HEK293 (cell line): ENCODE results near the gene HIF3A.

ENCODE experiments used
- CTCF ChIA-PET: fragments of 350-600 bp; formaldehyde crosslinking; extraction: SDS; loops from one replicate; lab custom pipeline; 2021; ENCODE audit warnings: antibody characterized with exemption; lab: Yijun Ruan, JAX
- POLR2A ChIA-PET: fragments of 300-600 bp; formaldehyde crosslinking; extraction: SDS; loops from one replicate; lab custom pipeline; 2020; ENCODE audit warnings: antibody characterized with exemption, inconsistent platforms; lab: Yijun Ruan, JAX
- H3K27ac ChIP-seq: fragments of 200-500 bp; sonication (Bioruptor generic); 2 replicates; pipeline ENCODE4 v1.5.1; 2014; ENCODE audit warnings: low read depth, low read length, control low read depth, inconsistent platforms; ENCODE audit errors: extremely low read depth
- H3K36me3 ChIP-seq, 2 experiments: fragments of 200-500 bp in 1 of 2; sonication (Bioruptor generic) in 1 of 2; 1 replicate in 1 of 2; 2 replicates in 1 of 2; pipeline ENCODE4 v1.5.1; 2014 to 2017; ENCODE audit warnings: inconsistent platforms in 2 of 2, low read length in 2 of 2; ENCODE audit not compliant: control insufficient read depth in 2 of 2, insufficient read depth in 1 of 2
- H3K4me1 ChIP-seq: fragments of 200-500 bp; sonication (Bioruptor generic); 2 replicates; pipeline ENCODE4 v1.5.1; 2014; ENCODE audit warnings: mild to moderate bottlenecking, low read length, inconsistent platforms; ENCODE audit not compliant: control insufficient read depth, insufficient read depth
- H3K4me3 ChIP-seq: 2 replicates; pipeline ENCODE4 v1.5.1; 2011; ENCODE audit warnings: low read depth, mild to moderate bottlenecking, control low read depth, low read length, moderate library complexity
- H3K9me3 ChIP-seq: fragments of 200-500 bp; sonication (Bioruptor generic); 2 replicates; pipeline ENCODE4 v1.5.1; 2014; ENCODE audit warnings: low read depth, low read length, inconsistent platforms; ENCODE audit not compliant: control insufficient read depth, insufficient read depth
- BCL11A ChIP-seq: fragments of 450-650 bp; formaldehyde crosslinking; IDR thresholded peaks from 2 replicates; pipeline ENCODE4 v1.5.1; 2016; ENCODE audit warnings: low read depth, missing biosample characterization, missing genetic modification characterization
- BCL11B ChIP-seq: fragments of 450-650 bp; formaldehyde crosslinking; IDR thresholded peaks from 2 replicates; pipeline ENCODE4 v1.5.1; 2016; ENCODE audit warnings: low read depth, missing biosample characterization, missing genetic modification characterization
- FEZF1 ChIP-seq: fragments of 450-650 bp; formaldehyde crosslinking; IDR thresholded peaks from 2 replicates; pipeline ENCODE4 v1.5.1; 2016; ENCODE audit warnings: missing biosample characterization, missing genetic modification characterization
- KLF8 ChIP-seq: fragments of 450-650 bp; formaldehyde crosslinking; IDR thresholded peaks from 2 replicates; pipeline ENCODE4 v1.5.1; 2016; ENCODE audit warnings: missing biosample characterization, missing genetic modification characterization
- MZF1 ChIP-seq: fragments of 450-650 bp; formaldehyde crosslinking; IDR thresholded peaks from 2 replicates; pipeline ENCODE4 v1.5.1; 2017; ENCODE audit warnings: missing biosample characterization, missing genetic modification characterization, borderline replicate concordance
- SCRT2 ChIP-seq: fragments of 450-650 bp; formaldehyde crosslinking; IDR thresholded peaks from 2 replicates; pipeline ENCODE4 v1.5.1; 2016; ENCODE audit warnings: missing biosample characterization, missing genetic modification characterization
- ZNF280C ChIP-seq: fragments of 450-650 bp; formaldehyde crosslinking; IDR thresholded peaks from 2 replicates; pipeline ENCODE4 v1.5.1; 2016; ENCODE audit warnings: missing biosample characterization, missing genetic modification characterization
- ZNF341 ChIP-seq: fragments of 450-650 bp; formaldehyde crosslinking; IDR thresholded peaks from 2 replicates; pipeline ENCODE4; 2016; ENCODE audit warnings: low read depth, missing biosample characterization, missing genetic modification characterization
- ZNF350 ChIP-seq: fragments of 450-650 bp; formaldehyde crosslinking; IDR thresholded peaks from 2 replicates; pipeline ENCODE4 v1.5.0; 2017; ENCODE audit warnings: missing biosample characterization, mild to moderate bottlenecking, missing genetic modification characterization
- ZNF544 ChIP-seq: fragments of 450-650 bp; formaldehyde crosslinking; IDR thresholded peaks from 2 replicates; pipeline ENCODE4 v1.5.0; 2017; ENCODE audit warnings: missing biosample characterization, missing genetic modification characterization
- ZNF549 ChIP-seq: fragments of 450-650 bp; IDR thresholded peaks from 2 replicates; pipeline ENCODE4 v1.5.1; 2018; ENCODE audit warnings: missing biosample characterization, missing genetic modification characterization, mild to moderate bottlenecking, inconsistent platforms, moderate library complexity
- ZNF558 ChIP-seq: fragments of 450-650 bp; formaldehyde crosslinking; IDR thresholded peaks from 2 replicates; pipeline ENCODE4 v1.5.1; 2016; ENCODE audit warnings: missing biosample characterization, missing genetic modification characterization
- ZNF626 ChIP-seq: fragments of 450-650 bp; sonication (Bioruptor Pico); formaldehyde crosslinking; IDR thresholded peaks from 2 replicates; pipeline ENCODE4 v1.5.1; 2018; ENCODE audit warnings: missing biosample characterization, missing genetic modification characterization, inconsistent platforms
- ZNF654 ChIP-seq: fragments of 450-650 bp; formaldehyde crosslinking; IDR thresholded peaks from 2 replicates; pipeline ENCODE4 v1.5.1; 2016; ENCODE audit warnings: low read depth, missing biosample characterization, missing genetic modification characterization
- TF ChIP-seq, protein P1 (sequence below): fragments of 450-650 bp; formaldehyde crosslinking; IDR thresholded peaks from 2 replicates; pipeline ENCODE4 v1.5.1; 2016; ENCODE audit warnings: missing biosample characterization, missing genetic modification characterization
- TF ChIP-seq, protein P2 (sequence below): fragments of 450-650 bp; formaldehyde crosslinking; IDR thresholded peaks from 2 replicates; pipeline ENCODE4 v1.5.1; 2016; ENCODE audit warnings: missing biosample characterization, missing genetic modification characterization
- TF ChIP-seq, protein P3 (sequence below): fragments of 450-650 bp; IDR thresholded peaks from 2 replicates; pipeline ENCODE4 v1.5.1; 2018; ENCODE audit warnings: missing biosample characterization, missing genetic modification characterization

Gene HIF3A

DNA sequence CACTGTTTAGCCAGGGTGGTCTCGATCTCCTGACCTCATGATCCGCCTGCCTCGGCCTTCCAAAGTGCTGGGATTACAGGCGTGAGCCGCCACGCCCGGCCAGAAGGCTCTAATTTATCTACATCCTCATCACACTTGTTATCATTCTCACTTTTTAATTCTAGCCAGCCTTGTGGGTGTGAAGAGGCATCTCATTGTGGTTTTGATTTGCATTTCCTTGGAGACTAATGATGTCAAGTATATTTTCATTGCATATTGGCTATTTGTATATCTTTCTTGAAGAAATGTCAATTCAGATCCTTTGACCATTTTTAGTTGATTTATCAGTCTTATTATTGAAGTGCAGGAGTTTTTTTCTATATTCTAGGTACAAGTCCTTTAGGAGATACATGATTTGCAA, 27.7 kb upstream of the HIF3A start:
- Histone ChIP-seq H3K27ac (no peak overlapping the region), H3K9me3 (no peaks in the 10 kb centered on the region), H3K4me1 (no peaks in the 10 kb centered on the region), H3K4me3 (no peak overlapping the region), H3K36me3 (no peaks in the 10 kb centered on the region)
- ChIA-PET CTCF (interaction anchor here (1.5 to 12.7 kb wide), 4 partner anchors 80 to 241 kb away, joined by 5 to 431 read pairs (median 40); no protein-coding TSS in a partner anchor), POLR2A (no interaction called here)
- TF ChIP-seq ZNF341 (tag by site-specific recombination), result no peak
- TF ChIP-seq, protein P1, sequence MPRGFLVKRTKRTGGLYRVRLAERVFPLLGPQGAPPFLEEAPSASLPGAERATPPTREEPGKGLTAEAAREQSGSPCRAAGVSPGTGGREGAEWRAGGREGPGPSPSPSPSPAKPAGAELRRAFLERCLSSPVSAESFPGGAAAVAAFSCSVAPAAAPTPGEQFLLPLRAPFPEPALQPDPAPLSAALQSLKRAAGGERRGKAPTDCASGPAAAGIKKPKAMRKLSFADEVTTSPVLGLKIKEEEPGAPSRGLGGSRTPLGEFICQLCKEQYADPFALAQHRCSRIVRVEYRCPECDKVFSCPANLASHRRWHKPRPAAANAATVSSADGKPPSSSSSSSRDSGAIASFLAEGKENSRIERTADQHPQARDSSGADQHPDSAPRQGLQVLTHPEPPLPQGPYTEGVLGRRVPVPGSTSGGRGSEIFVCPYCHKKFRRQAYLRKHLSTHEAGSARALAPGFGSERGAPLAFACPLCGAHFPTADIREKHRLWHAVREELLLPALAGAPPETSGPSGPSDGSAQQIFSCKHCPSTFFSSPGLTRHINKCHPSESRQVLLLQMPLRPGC, result no peak
- TF ChIP-seq ZNF544 (tag by site-specific recombination), result no peak
- no peak for TF ChIP-seq ZNF350
- TF ChIP-seq ZNF549 (tag by site-specific recombination), result no peak
- TF ChIP-seq KLF8, result no peak
- no peak for TF ChIP-seq BCL11A
- TF ChIP-seq, protein P2, sequence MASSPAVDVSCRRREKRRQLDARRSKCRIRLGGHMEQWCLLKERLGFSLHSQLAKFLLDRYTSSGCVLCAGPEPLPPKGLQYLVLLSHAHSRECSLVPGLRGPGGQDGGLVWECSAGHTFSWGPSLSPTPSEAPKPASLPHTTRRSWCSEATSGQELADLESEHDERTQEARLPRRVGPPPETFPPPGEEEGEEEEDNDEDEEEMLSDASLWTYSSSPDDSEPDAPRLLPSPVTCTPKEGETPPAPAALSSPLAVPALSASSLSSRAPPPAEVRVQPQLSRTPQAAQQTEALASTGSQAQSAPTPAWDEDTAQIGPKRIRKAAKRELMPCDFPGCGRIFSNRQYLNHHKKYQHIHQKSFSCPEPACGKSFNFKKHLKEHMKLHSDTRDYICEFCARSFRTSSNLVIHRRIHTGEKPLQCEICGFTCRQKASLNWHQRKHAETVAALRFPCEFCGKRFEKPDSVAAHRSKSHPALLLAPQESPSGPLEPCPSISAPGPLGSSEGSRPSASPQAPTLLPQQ (tag by site-specific recombination), result no peak
- TF ChIP-seq ZNF626 (tag by site-specific recombination), result no peak
- no peak for TF ChIP-seq SCRT2 (tag by site-specific recombination)

DNA sequence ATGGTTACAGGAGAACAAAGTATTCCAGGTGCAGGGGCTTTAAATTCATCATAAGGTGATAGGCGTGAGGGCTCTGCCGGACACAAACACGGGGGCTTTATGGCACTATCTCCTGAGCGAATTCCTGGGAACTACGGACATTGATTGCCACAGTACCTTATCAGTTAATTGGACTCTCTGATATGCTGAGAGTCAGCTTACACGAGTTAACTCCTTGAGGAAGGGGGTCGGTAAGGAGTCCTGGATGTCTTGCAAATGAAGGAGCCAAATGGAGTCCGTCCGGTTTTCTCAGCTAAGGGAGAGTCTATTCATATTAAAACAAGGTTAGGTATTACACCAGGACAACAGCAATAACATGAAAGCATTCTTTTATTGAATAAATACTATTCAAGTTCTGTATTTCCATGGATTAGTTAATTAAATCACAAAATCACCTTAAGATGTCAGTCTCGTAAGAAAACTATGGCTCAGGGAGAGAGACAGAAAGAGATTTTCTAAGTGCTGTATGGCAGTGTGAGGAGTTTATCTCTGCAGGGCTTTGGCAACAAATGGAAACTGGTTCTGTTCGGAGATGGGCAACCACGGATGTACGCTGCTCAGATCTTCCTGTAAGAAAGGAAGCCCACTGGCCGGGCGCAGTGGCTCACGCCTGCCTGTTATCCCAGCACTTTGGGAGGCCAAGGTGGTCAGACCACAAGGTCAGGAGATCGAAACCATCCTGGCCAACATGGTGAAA, 26.2 kb upstream of the HIF3A start:
- no peaks in the 10 kb centered on the region for H3K36me3 ChIP-seq
- no peaks in the 10 kb centered on the region for H3K4me1 ChIP-seq
- CTCF ChIA-PET, result interaction anchor here (1.1 to 1.8 kb wide), 8 partner anchors 10 to 261 kb away, joined by 3 to 10 read pairs (median 6); no protein-coding TSS in a partner anchor
- POLR2A ChIA-PET, result interaction anchor here (0.6 kb wide), 1 partner anchor 9 kb away, joined by 5 read pairs; no protein-coding TSS in a partner anchor
- H3K27ac ChIP-seq, result no peak overlapping the region
- H3K9me3 ChIP-seq, result no peaks in the 10 kb centered on the region
- TF ChIP-seq ZNF280C (tag by site-specific recombination) (no peak), MZF1 (no peak), BCL11B (tag by site-specific recombination) (no peak), ZNF558 (no peak), KLF8 (no peak), FEZF1 (tag by site-specific recombination) (no peak), ZNF654 (tag by site-specific recombination) (no peak)
- TF ChIP-seq, protein P3, sequence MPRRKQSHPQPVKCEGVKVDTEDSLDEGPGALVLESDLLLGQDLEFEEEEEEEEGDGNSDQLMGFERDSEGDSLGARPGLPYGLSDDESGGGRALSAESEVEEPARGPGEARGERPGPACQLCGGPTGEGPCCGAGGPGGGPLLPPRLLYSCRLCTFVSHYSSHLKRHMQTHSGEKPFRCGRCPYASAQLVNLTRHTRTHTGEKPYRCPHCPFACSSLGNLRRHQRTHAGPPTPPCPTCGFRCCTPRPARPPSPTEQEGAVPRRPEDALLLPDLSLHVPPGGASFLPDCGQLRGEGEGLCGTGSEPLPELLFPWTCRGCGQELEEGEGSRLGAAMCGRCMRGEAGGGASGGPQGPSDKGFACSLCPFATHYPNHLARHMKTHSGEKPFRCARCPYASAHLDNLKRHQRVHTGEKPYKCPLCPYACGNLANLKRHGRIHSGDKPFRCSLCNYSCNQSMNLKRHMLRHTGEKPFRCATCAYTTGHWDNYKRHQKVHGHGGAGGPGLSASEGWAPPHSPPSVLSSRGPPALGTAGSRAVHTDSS (tag by site-specific recombination), result no peak
- H3K4me3 ChIP-seq, result no peak overlapping the region
